A549 (cell line): ENCODE results near the gene FAM174C. TPM values are rescaled to one million over a fixed set of nuclear protein-coding genes. Genes with fewer than 3 reads are reported as not detected.

ENCODE experiments used
- ATAC-seq, 2 experiments: fragments of 200-7000 bp in 1 of 2; fragments of >200 bp in 1 of 2; cut with Nextera tagmentation in 1 of 2; cut with Tn5 transposase in 1 of 2; 3 replicates each; pipeline versions ENCODE4 v1.8.0 to v1.9.1; 2018 to 2020; ENCODE audit warnings: mild to moderate bottlenecking in 1 of 2, moderate library complexity in 1 of 2
- CTCF ChIA-PET: fragments of 300-600 bp; sonication (Branson Sonifier 250); formaldehyde crosslinking; extraction: SDS; loops from one replicate; lab custom pipeline; 2021; ENCODE audit warnings: antibody characterized with exemption, inconsistent platforms; lab: Yijun Ruan, JAX
- POLR2A ChIA-PET: fragments of 350-600 bp; formaldehyde crosslinking; extraction: SDS; loops from one replicate; lab custom pipeline; 2021; ENCODE audit warnings: antibody characterized with exemption, inconsistent platforms; lab: Yijun Ruan, JAX
- DNase-seq, 2 experiments: peaks; one replicate each; pipeline versions ENCODE4 v3.0.0 to v3.0.0-alpha.2; 2011 to 2016; ENCODE audit warnings: low read depth in 1 of 2, low spot score in 1 of 2
- FAIRE-seq: peaks from 2 replicates; lab custom pipeline; 2011; peaks lifted over from hg19 to GRCh38; lab: Jason Lieb, UNC
- H3K27ac ChIP-seq, 2 experiments: fragments of >200 bp; sonication (Bioruptor Twin); formaldehyde crosslinking; 3 replicates each; pipeline ENCODE4 v1.5.1; 2016 to 2017
- H3K4me1 ChIP-seq: fragments of >200 bp; sonication (Bioruptor Twin); formaldehyde crosslinking; 3 replicates; pipeline ENCODE4 v1.6.1; 2016
- H3K4me2 ChIP-seq: fragments of >200 bp; sonication (Bioruptor Twin); formaldehyde crosslinking; 3 replicates; pipeline ENCODE4 v1.6.1; 2016
- H3K4me3 ChIP-seq: fragments of >200 bp; sonication (Bioruptor Twin); formaldehyde crosslinking; 3 replicates; pipeline ENCODE4 v1.5.1; 2016
- H3K9me3 ChIP-seq: fragments of >200 bp; sonication (Bioruptor Twin); formaldehyde crosslinking; 3 replicates; pipeline ENCODE4 v1.6.1; 2016
- BCL3 ChIP-seq: fragments of >200 bp; sonication (Bioruptor Twin); formaldehyde crosslinking; IDR thresholded peaks from 3 replicates; pipeline ENCODE4 v1.6.1; 2016
- BHLHE40 ChIP-seq: IDR thresholded peaks from 2 replicates; pipeline ENCODE4 v1.6.1; 2012; ENCODE audit warnings: low read depth, low read length, inconsistent platforms
- CHD2 ChIP-seq: fragments of 150-350 bp; IDR thresholded peaks from 2 replicates; pipeline ENCODE4 v1.6.1; 2014; ENCODE audit warnings: low read length; ENCODE audit not compliant: partially characterized antibody
- CTCF ChIP-seq: fragments of >200 bp; sonication (Bioruptor Twin); formaldehyde crosslinking; IDR thresholded peaks from 3 replicates; pipeline ENCODE4 v1.5.1; 2016
- EHF ChIP-seq: fragments of 250-450 bp; sonication (Bioruptor Pico); IDR thresholded peaks from 2 replicates; pipeline ENCODE4 v1.5.0; 2020; ENCODE audit warnings: mild to moderate bottlenecking
- ESRRA ChIP-seq: fragments of 150-350 bp; IDR thresholded peaks from 2 replicates; pipeline ENCODE4 v1.6.1; 2014; ENCODE audit warnings: mild to moderate bottlenecking, low read length, borderline replicate concordance
- FOSB ChIP-seq: fragments of 250-450 bp; sonication (Bioruptor Pico); IDR thresholded peaks from 2 replicates; pipeline ENCODE4 v1.5.0; 2020; ENCODE audit warnings: mild to moderate bottlenecking, moderate library complexity
- FOSL2 ChIP-seq, 2 experiments: fragments of 450-650 bp in 1 of 2; fragments of >200 bp in 1 of 2; sonication (Bioruptor Twin) in 1 of 2; formaldehyde crosslinking; IDR thresholded peaks; 2 replicates each; pipeline versions ENCODE4 v1.5.0 to v1.6.1; 2016 to 2020; ENCODE audit warnings: mild to moderate bottlenecking in 1 of 2, moderate library complexity in 1 of 2
- GATA3 ChIP-seq: IDR thresholded peaks from 2 replicates; pipeline ENCODE4 v1.6.1; 2012; ENCODE audit warnings: borderline replicate concordance
- HMGXB4 ChIP-seq: fragments of 250-450 bp; sonication (Bioruptor Pico); IDR thresholded peaks from 2 replicates; pipeline ENCODE4 v1.5.0; 2021; ENCODE audit warnings: mild to moderate bottlenecking, moderate library complexity, borderline replicate concordance
- HOXB13 ChIP-seq: fragments of 250-450 bp; sonication (Bioruptor Pico); IDR thresholded peaks from 2 replicates; pipeline ENCODE4 v1.5.0; 2020; ENCODE audit warnings: low read depth, mild to moderate bottlenecking, moderate library complexity
- HOXB5 ChIP-seq: fragments of 250-450 bp; sonication (Bioruptor Pico); IDR thresholded peaks from 2 replicates; pipeline ENCODE4 v1.5.0; 2020; ENCODE audit warnings: mild to moderate bottlenecking, moderate library complexity
- JUN ChIP-seq, 2 experiments: fragments of >200 bp; sonication (Bioruptor Twin); formaldehyde crosslinking; IDR thresholded peaks; 2 replicates in 1 of 2; 3 replicates in 1 of 2; pipeline ENCODE4 v1.6.1; 2016 to 2017
- MAFK ChIP-seq: fragments of 450-650 bp; IDR thresholded peaks from 2 replicates; pipeline ENCODE4 v1.6.1; 2014; ENCODE audit not compliant: partially characterized antibody
- MYC ChIP-seq: IDR thresholded peaks from 2 replicates; pipeline ENCODE4 v1.6.1; 2012; ENCODE audit warnings: mild to moderate bottlenecking, inconsistent platforms, low read length, improper control_type of control experiment, borderline replicate concordance
- NPAS2 ChIP-seq: fragments of 250-450 bp; sonication (Bioruptor Pico); IDR thresholded peaks from 2 replicates; pipeline ENCODE4 v1.8.0; 2022; ENCODE audit warnings: mild to moderate bottlenecking, moderate library complexity, borderline replicate concordance
- PBX3 ChIP-seq: IDR thresholded peaks from 2 replicates; pipeline ENCODE4 v1.6.1; 2012
- POLR2A ChIP-seq: IDR thresholded peaks from 2 replicates; pipeline ENCODE4 v1.6.1; 2012; ENCODE audit warnings: mild to moderate bottlenecking, low read length
- RARB ChIP-seq: fragments of 250-450 bp; sonication (Bioruptor Pico); IDR thresholded peaks from 2 replicates; pipeline ENCODE4 v1.8.0; 2021; ENCODE audit warnings: mild to moderate bottlenecking, moderate library complexity
- TFCP2L1 ChIP-seq: fragments of 250-450 bp; sonication (Bioruptor Pico); IDR thresholded peaks from 2 replicates; pipeline ENCODE4 v1.5.0; 2021; ENCODE audit warnings: mild to moderate bottlenecking
- TP53 ChIP-seq: fragments of 250-450 bp; sonication (Bioruptor Pico); IDR thresholded peaks from 2 replicates; pipeline ENCODE4 v1.5.0; 2021; ENCODE audit warnings: mild to moderate bottlenecking, moderate library complexity
- USF2 ChIP-seq: fragments of 450-650 bp; IDR thresholded peaks from 2 replicates; pipeline ENCODE4 v1.6.1; 2014; ENCODE audit warnings: antibody characterized with exemption
- WGBS: methylation state at CpG from one replicate; pipeline ENCODE4 v1.1.6; 2017; ENCODE audit errors: missing lambda C conversion rate; 5-methylcytosine and 5-hydroxymethylcytosine counted together
- polyA plus RNA-seq, 4 experiments: library from polyadenylated mRNA; depleted of rRNA in 3 of 4; stranded (reverse); fragments of >200 nt; fragmentation: RNase III in 1 of 4; extraction: RNeasy Plus Mini Kit Qiagen cat#74134 plus additional on column Dnase treatment in 1 of 4; gene quantifications; 2 replicates in 3 of 4; 3 replicates in 1 of 4; pipeline ENCODE4 v1.2.3, GENCODE V29; 2011 to 2017

Gene FAM174C
- polyA plus RNA-seq, 2 of the 4 experiments (the other 2 are of a cell fraction): 24.8 to 37.1 TPM

GRCh38 chr19:1269065-1269477, 6.3 kb upstream of the FAM174C start, which contains the start of gene CIRBP:
Gene CIRBP (plus strand): TSS chr19:1269332. CDS start chr19:1270934, 1,602 bp downstream.
- Histone ChIP-seq H3K27ac (peak within 1 kb of the TSS; percentile 100), H3K4me2 (peak within 1 kb of the TSS; percentile 97), H3K4me1 (peaks cover 63% of the 10 kb centered on the region), H3K4me3 (peak within 1 kb of the TSS; percentile 81), H3K9me3 (no peaks in the 10 kb centered on the region)
- ChIA-PET POLR2A (interaction anchor here (0.6 to 1.6 kb wide), 23 partner anchors 8 to 594 kb away, joined by 3 to 98 read pairs (median 5); partner anchors contain the start of genes ABCA7, ATP5F1D, RNU6-2 and WDR18), CTCF (interaction anchor here (1.2 to 18.7 kb wide), 3 partner anchors 14 to 48 kb away, joined by 3 to 500 read pairs (median 107); partner anchors contain the start of gene ATP5F1D)
- ATAC-seq: peak; percentile 32 to 64
- DNase-seq: peak; percentile 81 to 98
- TF ChIP-seq JUN (IDR thresholded peaks at IDR 0.05) (peak; percentile 98 to 99; a peak in 4 of 5 replicates), HOXB5 (CRISPR knock-in tag) (no peak), USF2 (no peak), RARB (CRISPR knock-in tag) (no peak), BHLHE40 (no peak), BCL3 (peak; percentile 96; the same call in 2 of the 3 replicates), CTCF (no peak), POLR2A (peak; percentile 92), HOXB13 (CRISPR knock-in tag) (no peak), TP53 (CRISPR knock-in tag) (0 out of 2 replicates have a peak, but pooled peaks have one; percentile 29), NPAS2 (CRISPR knock-in tag) (no peak), FOSL2 (IDR thresholded peaks at IDR 0.05) (no peak), FOSL2 (CRISPR knock-in tag; IDR thresholded peaks at IDR 0.05) (no peak), HMGXB4 (CRISPR knock-in tag) (no peak), TFCP2L1 (no peak), GATA3 (no peak)
- no CpG with 5 or more reads among the region's 50 CpGs for WGBS
- no peak for FAIRE-seq

- peak; percentile 64 to 86 for DNase-seq
- CTCF ChIA-PET: interaction anchor here (1.2 to 18.7 kb wide), 3 partner anchors 14 to 49 kb away, joined by 3 to 500 read pairs (median 107); partner anchors contain the start of gene ATP5F1D
- 0% methylated on average over 15 of the region's 64 CpGs for WGBS
- TF ChIP-seq CHD2 (no peak), FOSL2 (IDR thresholded peaks at IDR 0.05) (no peak), FOSL2 (CRISPR knock-in tag; IDR thresholded peaks at IDR 0.05) (peak; percentile 12; the same call in 1 of the 2 replicates), USF2 (peak; percentile 53), TFCP2L1 (peak; percentile 35; the same call in 1 of the 2 replicates), MAFK (peak; percentile 22), JUN (IDR thresholded peaks at IDR 0.05) (peak; percentile 87 to 96), GATA3 (no peak), TP53 (CRISPR knock-in tag) (peak; percentile 70; the same call in 1 of the 2 replicates), PBX3 (peak; percentile 59; the same call in 1 of the 2 replicates), FOSB (CRISPR knock-in tag) (0 out of 2 replicates have a peak, but pooled peaks have one; percentile 56), ESRRA (no peak), RARB (CRISPR knock-in tag) (peak; percentile 81; the same call in 1 of the 2 replicates), MYC (peak; percentile 88), BCL3 (peak; percentile 22; the same call in 2 of the 3 replicates), EHF (no peak; the same call in 1 of the 2 replicates), HOXB5 (CRISPR knock-in tag) (no peak; the same call in none of the 2 replicates)
Observed at GRCh38 chr19:1269478-1270212, 5.7 kb upstream of the FAM174C start.

More at GRCh38 chr19:1269478-1270212, 5.7 kb upstream of the FAM174C start:
- ATAC-seq (peak; percentile 3 to 5), FAIRE-seq (no peak)
- Histone ChIP-seq H3K27ac (peak overlapping the region; percentile 99 to 100), H3K4me2 (peak overlapping the region; percentile 97), H3K4me1 (peaks cover 65% of the 10 kb centered on the region), H3K9me3 (no peaks in the 10 kb centered on the region), H3K4me3 (peak overlapping the region; percentile 81)
- POLR2A ChIA-PET: interaction anchor here (0.6 to 1.6 kb wide), 12 partner anchors 9 to 285 kb away, joined by 3 to 98 read pairs (median 8); partner anchors contain the start of genes ABCA7, ATP5F1D, RNU6-2 and WDR18
